ENCODE data around the gene HYAL3. TPM values are rescaled to one million over a fixed set of nuclear protein-coding genes. Genes with fewer than 3 reads are reported as not detected.
"Not testable (repeated sequence)": the region's sequence is repeated elsewhere in the genome, so short reads cannot be mapped to it uniquely, and the experiment has no call there.

The HYAL3 gene
- total RNA-seq, 1 donor from 2014 or later, result 2.5 TPM

DNA sequence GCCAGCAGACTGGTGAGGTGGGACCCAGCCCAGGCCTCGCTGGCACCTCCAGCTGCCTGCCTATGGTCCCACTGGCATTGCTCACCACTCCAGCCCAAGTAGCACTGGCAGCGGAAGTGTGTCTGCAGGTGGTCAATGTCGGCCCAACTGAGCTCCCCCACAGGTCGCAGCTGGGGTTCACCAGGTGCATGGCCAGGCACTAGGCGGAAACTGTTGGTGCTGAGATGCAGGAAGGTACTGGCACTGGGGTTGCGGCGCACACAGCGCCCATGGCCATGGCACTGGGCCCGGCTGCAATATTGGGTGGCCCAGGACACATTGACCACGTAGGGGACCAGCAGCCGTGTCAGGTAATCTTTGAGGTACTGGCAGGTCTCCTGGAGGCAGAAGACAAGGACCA, 19.0 kb upstream of the HYAL3 start:
- H3K4me3 Mint-ChIP-seq, result no peak overlapping the region

DNA sequence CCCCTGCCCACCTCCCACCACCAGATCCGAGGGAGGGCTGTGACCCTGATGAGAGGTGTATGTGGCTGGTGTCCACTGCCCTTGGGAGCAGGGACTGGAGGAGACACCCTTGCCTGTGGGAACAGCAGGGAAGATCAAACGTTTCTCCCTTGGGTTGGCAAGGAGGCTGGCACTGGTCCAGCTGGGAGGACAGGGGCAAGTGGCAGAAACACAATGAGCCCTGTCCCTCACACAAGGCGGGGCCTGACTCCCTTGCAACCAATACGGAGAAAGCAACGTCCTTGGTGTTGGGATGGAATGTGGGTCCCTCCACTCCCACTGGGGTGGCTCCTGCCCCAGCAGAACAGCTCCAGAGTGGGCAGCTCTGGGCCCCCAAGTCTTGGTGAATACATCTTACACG, 18.1 kb upstream of the HYAL3 start:
- TF ChIP-seq, protein P1, sequence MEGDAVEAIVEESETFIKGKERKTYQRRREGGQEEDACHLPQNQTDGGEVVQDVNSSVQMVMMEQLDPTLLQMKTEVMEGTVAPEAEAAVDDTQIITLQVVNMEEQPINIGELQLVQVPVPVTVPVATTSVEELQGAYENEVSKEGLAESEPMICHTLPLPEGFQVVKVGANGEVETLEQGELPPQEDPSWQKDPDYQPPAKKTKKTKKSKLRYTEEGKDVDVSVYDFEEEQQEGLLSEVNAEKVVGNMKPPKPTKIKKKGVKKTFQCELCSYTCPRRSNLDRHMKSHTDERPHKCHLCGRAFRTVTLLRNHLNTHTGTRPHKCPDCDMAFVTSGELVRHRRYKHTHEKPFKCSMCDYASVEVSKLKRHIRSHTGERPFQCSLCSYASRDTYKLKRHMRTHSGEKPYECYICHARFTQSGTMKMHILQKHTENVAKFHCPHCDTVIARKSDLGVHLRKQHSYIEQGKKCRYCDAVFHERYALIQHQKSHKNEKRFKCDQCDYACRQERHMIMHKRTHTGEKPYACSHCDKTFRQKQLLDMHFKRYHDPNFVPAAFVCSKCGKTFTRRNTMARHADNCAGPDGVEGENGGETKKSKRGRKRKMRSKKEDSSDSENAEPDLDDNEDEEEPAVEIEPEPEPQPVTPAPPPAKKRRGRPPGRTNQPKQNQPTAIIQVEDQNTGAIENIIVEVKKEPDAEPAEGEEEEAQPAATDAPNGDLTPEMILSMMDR (IDR thresholded peaks at IDR 0.05), result no peak
- POLR2A ChIA-PET, result interaction anchor here (1.0 to 1.3 kb wide), 3 partner anchors 18 to 33 kb away, joined by 3 to 4 read pairs (median 4); partner anchors contain the start of genes CYB561D2, HYAL3, NAA80 and NPRL2
- Mint-ChIP-seq H3K9me3 (no peaks in the 10 kb centered on the region), H3K36me3 (ENCODE audit: low read depth) (peaks cover 3% of the 10 kb centered on the region), H3K27ac (no peak overlapping the region), H3K4me1 (peaks cover 36% of the 10 kb centered on the region), H3K27me3 (no peaks in the 10 kb centered on the region), H3K4me3 (no peak overlapping the region)
- no peak for ATAC-seq (ENCODE audit: low read depth)
- CTCF ChIA-PET, result no interaction called here
- DNase-seq, result no peak
- intact Hi-C loops (cut with micrococcal nuclease), result no loop called here

More for the DNA sequence above, 19.0 kb upstream of the HYAL3 start:
- H3K27ac Mint-ChIP-seq, result no peak overlapping the region
- CTCF ChIA-PET, result interaction anchor here (1.6 kb wide), 1 partner anchor 19 kb away, joined by 3 read pairs; the partner anchor contains the start of genes HYAL3 and NAA80
- no peaks in the 10 kb centered on the region for H3K9me3 Mint-ChIP-seq
- no peak for ATAC-seq (ENCODE audit: low read depth)
- H3K36me3 Mint-ChIP-seq (ENCODE audit: low read depth), result peaks cover 3% of the 10 kb centered on the region
- no peaks in the 10 kb centered on the region for H3K27me3 Mint-ChIP-seq
- intact Hi-C loops (cut with micrococcal nuclease), result no loop called here
- TF ChIP-seq, protein P1 (IDR thresholded peaks at IDR 0.05), result no peak
- no peak for DNase-seq
- POLR2A ChIA-PET, result interaction anchor here (1.3 kb wide), 2 partner anchors 19 to 26 kb away, joined by 4 read pairs; partner anchors contain the start of genes HYAL3, IFRD2 and NAA80
- H3K4me1 Mint-ChIP-seq, result peaks cover 38% of the 10 kb centered on the region

DNA sequence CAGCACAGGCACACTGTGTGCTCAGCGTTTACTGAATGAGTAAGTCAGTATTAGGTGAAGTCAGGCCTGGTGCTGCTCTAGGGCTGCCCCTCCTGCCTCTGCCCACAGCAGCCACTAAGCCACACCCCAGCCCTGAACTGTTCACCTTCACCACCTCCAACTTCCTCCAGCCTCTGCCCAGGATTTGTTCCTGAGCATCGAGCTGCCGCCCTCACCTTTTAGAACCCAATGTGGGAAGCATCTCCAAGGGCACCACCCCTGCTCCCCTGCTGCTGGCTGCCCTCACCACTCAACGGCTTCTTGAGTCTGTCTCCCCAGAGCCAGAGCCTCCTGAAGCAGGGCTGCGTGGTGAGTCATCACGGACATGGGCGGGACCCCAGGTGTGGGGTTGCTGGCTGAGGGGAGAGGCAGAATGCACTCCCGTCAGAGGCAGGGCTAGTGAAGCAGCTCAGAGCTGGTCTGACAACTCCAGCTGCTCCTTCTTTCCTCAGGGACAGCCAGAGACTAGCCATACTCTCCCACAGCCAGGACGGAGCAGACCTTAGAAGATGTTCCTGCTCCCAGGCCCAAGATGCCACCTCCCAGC, 17.5 kb upstream of the HYAL3 start:
- TF ChIP-seq, protein P1 (IDR thresholded peaks at IDR 0.05), result no peak
- ATAC-seq (ENCODE audit: low read depth) (peak; percentile 35), DNase-seq (no peak)
- peaks cover 36% of the 10 kb centered on the region for H3K4me1 Mint-ChIP-seq
- CTCF ChIA-PET, result no interaction called here
- POLR2A ChIA-PET, result interaction anchor here (0.6 to 1.3 kb wide), 4 partner anchors 17 to 72 kb away, joined by 3 to 4 read pairs (median 4); partner anchors contain the start of genes CYB561D2, HYAL3, NAA80 and NPRL2
- intact Hi-C loops (cut with micrococcal nuclease), result no loop called here
- H3K9me3 Mint-ChIP-seq, result no peaks in the 10 kb centered on the region
- peak overlapping the region; percentile 58 for H3K4me3 Mint-ChIP-seq
- peaks cover 3% of the 10 kb centered on the region for H3K36me3 Mint-ChIP-seq (ENCODE audit: low read depth)
- H3K27me3 Mint-ChIP-seq, result no peaks in the 10 kb centered on the region
- H3K27ac Mint-ChIP-seq, result peak overlapping the region; percentile 85

DNA sequence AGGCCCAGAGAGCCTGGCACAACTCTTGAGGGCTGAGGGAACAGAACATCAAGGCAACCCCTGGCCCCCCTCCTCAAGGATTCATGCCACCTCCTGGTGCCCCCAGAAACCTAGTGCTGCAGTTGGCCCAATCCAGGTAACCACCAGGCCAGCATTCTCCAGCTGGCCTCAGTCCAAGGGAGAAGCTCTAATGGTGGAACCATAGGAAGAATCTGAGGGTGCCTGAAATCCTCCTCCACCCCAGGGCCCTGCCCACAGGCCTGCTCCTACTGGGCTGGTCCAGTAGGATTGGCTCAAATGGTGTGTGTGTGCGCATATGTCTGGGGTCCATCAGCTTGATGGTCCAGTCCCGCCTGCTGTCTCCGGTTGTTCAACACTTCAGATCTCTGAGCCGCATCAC, 15.6 kb upstream of the HYAL3 start:
- no peak for DNase-seq
- H3K9me3 Mint-ChIP-seq, result no peaks in the 10 kb centered on the region
- H3K4me1 Mint-ChIP-seq, result peaks cover 27% of the 10 kb centered on the region
- POLR2A ChIA-PET, result interaction anchor here (0.9 kb wide), 1 partner anchor 9 kb away, joined by 3 read pairs; no protein-coding TSS in a partner anchor
- CTCF ChIA-PET, result interaction anchor here (1.1 kb wide), 1 partner anchor 16 kb away, joined by 3 read pairs; the partner anchor contains the start of genes HYAL3 and NAA80
- H3K4me3 Mint-ChIP-seq, result no peak overlapping the region
- no peaks in the 10 kb centered on the region for H3K36me3 Mint-ChIP-seq (ENCODE audit: low read depth)
- no peak for ATAC-seq (ENCODE audit: low read depth)
- TF ChIP-seq, protein P1 (IDR thresholded peaks at IDR 0.05), result no peak
- H3K27me3 Mint-ChIP-seq, result no peaks in the 10 kb centered on the region
- intact Hi-C loops (cut with micrococcal nuclease), result no loop called here
- no peak overlapping the region for H3K27ac Mint-ChIP-seq

DNA sequence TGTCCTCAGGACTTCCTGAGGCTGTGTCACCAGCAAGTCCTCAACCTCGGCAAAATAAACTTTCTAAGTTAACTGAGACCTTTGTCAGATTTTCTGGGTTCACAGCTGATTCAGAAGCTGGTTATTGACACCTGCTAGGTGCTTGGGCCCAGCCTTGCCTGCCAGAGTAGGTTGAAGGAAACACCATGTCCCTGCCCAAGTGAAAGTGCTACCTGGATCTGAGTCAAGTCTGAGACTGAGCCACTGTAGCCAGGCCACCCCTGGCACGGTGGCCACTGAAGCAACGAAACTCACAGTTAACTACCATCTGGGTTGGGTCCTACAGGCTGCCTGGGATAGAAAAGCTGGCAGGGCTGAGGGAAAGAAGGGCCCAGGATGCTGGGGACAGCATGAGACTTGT, 15.1 kb upstream of the HYAL3 start:
- ATAC-seq (ENCODE audit: low read depth) (no peak), DNase-seq (no peak)
- CTCF ChIA-PET, result interaction anchor here (1.1 kb wide), 1 partner anchor 15 kb away, joined by 3 read pairs; the partner anchor contains the start of genes HYAL3 and NAA80
- Mint-ChIP-seq H3K36me3 (ENCODE audit: low read depth) (no peaks in the 10 kb centered on the region), H3K27ac (peak overlapping the region; percentile 11), H3K4me1 (peaks cover 23% of the 10 kb centered on the region), H3K27me3 (no peaks in the 10 kb centered on the region), H3K4me3 (no peak overlapping the region), H3K9me3 (no peaks in the 10 kb centered on the region)
- intact Hi-C loops (cut with micrococcal nuclease), result no loop called here
- TF ChIP-seq, protein P1 (IDR thresholded peaks at IDR 0.05), result no peak
- POLR2A ChIA-PET, result interaction anchor here (0.9 kb wide), 1 partner anchor 8 kb away, joined by 3 read pairs; no protein-coding TSS in a partner anchor

DNA sequence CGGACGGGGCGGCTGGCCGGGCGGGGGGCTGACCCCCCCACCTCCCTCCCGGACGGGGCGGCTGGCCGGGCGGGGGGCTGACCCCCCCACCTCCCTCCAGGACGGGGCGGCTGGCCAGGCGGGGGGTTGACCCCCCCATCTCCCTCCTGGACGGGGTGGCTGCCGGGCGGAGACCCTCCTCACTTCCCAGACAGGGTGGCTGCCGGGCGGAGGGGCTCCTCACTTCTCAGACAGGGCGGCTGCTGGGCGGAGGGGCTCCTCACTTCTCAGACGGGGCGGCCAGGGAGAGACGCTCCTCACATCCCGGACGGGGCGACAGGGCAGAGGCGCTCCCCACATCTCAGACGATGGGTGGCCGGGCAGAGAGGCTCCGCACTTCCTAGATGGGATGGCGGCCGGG, 12.8 kb upstream of the HYAL3 start:
- H3K36me3 Mint-ChIP-seq (ENCODE audit: low read depth); ATAC-seq (ENCODE audit: low read depth); CTCF ChIA-PET; POLR2A ChIA-PET; H3K27ac Mint-ChIP-seq; H3K27me3 Mint-ChIP-seq; intact Hi-C loops (cut with micrococcal nuclease); H3K4me3 Mint-ChIP-seq; DNase-seq; H3K9me3 Mint-ChIP-seq: not testable (repeated sequence)
- peaks cover 11% of the 10 kb centered on the region for H3K4me1 Mint-ChIP-seq

Measured in activated B cell treated with CpG ODN at 0.5 μM for 24 hours (primary cell).